Activated CD4-positive, alpha-beta T cell treated with anti-CD3 and anti-CD28 coated beads, Interleukin-2, amount 50 U/mL, for 16 hours (primary cell): ENCODE data around the gene RPS16.
"Not testable (repeated sequence)": the region's sequence is repeated elsewhere in the genome, so short reads cannot be mapped to it uniquely, and the experiment has no call there.

Source experiments
- DNase-seq: peaks from one replicate; pipeline ENCODE4 v3.0.0-alpha.2; 2020

RPS16 gene

DNA sequence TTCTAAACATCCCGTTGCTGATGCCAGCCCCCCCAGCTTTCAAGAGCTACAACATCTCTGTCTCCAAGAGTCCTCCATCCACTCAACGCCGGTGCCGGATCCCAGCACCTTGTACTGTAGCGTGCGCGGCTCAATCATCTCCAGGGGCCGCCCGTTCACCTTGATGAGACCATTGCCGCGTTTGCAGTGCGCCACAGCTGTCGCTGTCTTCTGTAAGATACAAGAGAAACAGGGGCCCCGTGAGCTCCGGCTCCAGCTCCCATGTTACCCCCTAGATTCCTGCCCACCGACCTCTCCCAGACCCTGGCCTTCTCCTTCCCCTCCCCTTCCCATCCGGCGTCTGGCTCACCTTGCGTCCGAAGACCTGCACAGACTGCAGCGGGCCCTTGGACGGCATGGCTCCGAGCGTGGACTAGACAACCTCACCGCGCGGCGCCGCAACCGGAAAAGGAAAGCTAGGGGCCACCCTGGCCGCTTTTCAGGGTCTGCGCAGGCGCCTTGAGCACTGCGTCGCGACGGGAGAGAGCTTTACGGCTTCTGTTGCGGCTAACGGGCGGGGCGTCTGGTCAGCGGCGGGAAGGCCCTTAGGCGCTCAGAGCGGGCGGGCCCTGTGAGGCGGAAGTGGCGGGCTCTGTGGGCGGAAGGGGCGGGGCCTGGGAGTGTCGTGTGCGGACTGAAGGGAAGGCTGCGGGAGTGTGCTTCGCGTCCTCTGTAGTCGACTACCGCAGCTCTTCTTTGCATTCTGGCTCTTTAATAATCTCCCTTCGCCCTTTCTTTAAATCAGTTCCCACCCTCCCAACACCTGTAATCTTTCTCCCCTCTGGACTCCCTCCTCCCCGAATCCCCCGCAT lies at the start of gene RPS16:
Gene RPS16 (minus strand): TSS at position 451 of the 851 bp plus-strand sequence. CDS start 54 bp downstream, at position 397.
- peak; percentile 99 for DNase-seq

DNA sequence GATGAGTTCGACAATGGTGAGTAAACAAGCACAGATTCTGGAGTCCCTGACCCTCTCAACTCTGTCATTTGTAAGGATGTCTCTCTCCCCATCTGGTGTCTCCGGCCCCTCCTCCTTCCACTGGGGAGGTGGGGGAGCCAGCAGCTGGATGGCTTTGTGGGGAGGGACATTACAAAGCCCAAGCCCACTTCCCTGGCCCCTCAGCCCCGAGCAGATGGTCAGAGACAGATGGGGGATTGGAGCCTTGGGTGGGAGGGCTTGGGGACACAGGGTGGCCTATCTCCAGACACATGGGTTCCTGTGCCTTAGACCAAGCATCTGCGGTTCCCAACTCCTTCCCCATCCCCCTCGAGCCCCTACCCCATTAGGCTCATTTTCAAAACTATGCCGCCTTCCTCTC lies 47.4 kb upstream of the RPS16 start:
- no peak for DNase-seq

DNA sequence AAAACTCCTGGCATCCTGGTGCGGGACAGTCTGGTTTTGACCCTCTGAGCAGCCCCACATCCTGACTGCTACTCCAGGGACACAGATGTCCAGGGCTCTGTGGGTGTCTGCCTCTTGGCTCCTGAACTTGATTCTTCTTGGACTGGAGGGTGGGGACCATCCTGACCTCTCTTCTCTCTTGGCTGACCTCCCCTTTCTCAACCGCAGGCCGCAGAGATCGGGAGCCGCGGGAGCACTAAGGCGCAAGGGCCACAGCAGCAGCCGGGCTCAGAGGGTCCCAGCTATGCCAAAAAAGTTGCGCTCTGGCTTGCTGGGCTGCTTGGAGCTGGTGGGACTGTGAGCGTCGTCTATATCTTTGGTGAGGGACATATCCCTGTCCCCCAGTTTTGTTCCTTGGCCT lies 45.9 kb upstream of the RPS16 start:
- no peak for DNase-seq

DNA sequence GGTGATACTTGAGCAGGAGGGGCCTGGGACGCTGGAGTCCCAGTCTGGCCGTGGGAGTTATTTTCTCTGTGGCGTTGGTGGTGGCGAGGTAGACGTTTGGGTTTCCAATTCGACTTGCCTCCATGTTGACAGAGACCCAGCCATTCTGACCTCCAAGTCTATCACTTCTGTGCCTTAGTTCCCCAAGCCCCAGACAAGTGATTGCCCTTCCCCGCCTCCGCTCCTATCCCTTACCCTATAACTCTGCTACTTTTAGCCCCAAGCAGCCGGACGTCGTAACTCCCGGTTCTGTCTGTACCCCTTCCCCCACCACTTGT lies 45.4 kb upstream of the RPS16 start:
- no peak for DNase-seq

DNA sequence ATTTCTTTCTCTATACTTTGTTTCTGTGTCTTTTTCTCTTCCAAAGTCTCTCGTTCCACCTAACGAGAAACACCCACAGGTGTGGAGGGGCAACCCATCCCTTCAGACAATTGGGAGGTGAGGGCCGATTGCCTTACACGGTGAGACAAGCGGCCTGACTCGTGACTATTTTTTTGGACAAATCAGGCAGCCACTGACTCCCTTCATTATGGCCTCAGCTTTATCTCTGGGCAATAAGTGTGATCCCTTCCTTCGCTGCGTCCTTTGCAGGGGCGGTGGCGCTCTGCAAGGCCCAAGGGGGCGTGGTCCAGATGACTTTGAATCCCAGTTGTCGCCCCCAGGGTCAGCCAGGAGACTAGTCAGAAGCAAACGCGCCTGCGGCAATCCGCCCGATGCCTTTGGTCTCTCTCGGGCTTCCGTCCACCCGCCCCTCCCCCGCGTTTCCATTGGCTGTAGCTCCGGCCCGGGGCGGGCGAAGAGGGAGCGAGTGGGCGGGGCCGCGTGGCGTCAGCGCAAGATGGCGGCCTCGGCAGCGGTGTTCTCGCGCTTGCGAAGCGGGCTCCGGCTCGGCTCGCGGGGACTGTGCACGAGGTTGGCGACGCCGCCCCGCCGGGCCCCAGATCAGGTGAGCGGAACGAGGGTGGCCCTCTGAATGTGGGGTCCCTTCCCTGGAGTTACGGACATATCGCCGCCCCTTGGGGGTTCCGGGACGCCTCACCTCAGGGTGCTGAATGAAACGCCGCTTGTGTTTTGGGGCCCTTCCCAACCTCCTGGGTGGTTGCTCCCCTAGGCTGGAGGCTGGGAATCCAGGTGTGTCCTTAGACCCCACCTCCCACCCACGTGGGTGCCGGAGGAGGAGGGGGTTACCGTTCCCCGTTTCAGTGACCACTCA lies 44.8 kb upstream of the RPS16 start, which contains the start of gene TIMM50:
Gene TIMM50 (plus strand): TSS at position 502 of the 892 bp plus-strand sequence. CDS start 16 bp downstream, at position 518.
- DNase-seq, result peak; percentile 98

DNA sequence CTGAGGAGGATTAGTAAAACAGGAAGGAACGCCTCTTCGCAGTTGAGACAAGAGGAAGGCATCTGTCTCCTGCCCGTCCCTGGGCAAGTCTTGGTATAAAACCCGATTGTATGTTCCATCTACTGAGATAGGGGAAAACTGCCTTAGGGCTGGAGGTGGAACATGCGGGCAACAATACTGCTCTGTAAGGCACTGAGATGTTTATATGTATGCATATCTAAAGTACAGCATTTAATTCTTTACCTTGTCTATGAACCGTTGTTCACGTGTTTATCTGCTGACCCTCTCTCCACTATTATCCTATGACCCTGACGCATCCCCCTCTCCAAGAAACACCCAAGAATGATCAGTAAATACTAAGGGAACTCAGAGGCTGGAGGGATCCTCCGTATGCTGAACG lies 44.2 kb upstream of the RPS16 start:
- DNase-seq, result no peak

DNA sequence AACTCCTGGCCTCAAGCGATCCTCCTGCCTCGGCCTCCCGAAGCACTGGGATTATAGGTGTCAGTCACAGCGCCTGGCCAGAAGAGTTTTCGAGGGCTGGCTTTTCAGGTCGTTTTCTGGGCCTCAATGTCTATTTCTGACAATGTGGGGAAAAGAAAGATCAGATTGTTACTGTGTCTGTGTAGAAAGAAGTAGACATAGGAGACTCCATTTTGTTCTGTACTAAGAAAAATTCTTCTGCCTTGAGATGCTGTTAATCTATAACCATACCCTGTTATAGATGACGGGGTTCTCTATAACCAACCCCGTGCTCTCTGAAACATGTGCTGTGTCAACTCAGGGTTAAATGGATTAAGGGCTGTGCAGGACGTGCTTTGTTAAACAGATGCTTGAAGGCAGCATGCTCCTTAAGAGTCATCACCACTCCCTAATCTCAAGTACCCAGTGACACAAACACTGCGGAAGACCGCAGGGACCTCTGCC lies 43.6 kb upstream of the RPS16 start:
- not testable (repeated sequence) for DNase-seq

DNA sequence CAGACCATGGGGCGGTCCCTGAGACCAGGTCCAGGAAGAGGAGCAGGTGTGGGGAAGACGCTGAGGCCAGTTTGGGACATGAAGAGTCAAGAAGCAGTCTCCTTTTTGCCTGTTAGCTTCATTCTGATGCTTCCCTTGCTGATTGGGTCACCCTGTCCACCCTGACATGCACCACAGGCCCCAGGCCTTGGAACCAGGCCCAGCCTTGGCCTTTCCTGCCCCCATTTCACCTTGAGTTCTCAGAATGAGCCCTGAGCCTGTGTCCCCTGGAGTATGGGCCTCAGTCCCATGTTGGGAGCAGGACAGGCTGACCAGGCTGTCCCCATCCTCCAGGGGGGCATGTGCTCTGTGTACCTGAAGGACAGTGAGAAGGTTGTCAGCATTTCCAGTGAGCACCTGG lies 40.0 kb upstream of the RPS16 start:
- DNase-seq, result no peak

DNA sequence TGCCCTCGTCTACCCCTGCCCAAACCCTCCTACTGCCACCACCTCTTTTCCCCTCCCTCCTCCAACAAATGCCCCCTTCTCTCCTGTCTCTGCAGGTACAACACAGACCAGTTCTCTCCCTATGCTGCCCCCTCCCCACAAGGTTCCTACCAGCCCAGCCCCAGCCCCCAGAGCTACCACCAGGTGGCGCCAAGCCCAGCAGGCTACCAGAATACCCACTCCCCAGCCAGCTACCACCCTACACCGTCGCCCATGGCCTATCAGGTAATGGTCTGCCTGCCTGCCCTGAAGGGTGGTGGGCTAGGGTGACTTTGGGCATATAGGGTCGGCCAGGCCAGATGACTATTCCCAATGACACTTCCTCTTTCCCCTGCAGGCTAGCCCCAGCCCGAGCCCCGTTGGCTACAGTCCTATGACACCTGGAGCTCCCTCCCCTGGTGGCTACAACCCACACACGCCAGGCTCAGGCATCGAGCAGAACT lies 38.4 kb upstream of the RPS16 start:
- peak; percentile 63 for DNase-seq

DNA sequence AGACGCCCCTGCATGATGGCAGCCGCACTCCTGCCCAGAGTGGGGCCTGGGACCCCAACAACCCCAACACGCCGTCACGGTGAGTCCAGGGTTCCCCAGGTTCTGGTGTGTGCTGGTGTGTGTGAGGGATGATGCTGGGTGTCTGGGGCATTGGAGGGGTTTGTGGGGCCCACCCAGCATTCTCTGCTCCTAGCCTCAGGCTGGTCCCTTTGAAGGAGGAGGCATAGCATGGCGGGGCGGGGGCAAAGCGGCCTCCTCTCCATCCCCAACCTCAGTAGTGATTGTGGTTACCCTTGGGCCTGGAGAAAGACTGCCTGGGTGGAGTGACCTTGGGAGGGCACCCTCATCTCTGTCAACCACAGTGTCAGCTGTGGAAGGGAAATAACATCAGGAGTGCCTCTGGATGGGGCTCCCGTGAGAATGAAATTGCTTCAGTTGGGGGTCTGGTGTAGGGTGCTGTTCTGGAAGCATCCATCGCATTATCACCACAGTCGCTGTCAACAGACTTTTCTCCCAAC lies 37.8 kb upstream of the RPS16 start:
- no peak for DNase-seq

DNA sequence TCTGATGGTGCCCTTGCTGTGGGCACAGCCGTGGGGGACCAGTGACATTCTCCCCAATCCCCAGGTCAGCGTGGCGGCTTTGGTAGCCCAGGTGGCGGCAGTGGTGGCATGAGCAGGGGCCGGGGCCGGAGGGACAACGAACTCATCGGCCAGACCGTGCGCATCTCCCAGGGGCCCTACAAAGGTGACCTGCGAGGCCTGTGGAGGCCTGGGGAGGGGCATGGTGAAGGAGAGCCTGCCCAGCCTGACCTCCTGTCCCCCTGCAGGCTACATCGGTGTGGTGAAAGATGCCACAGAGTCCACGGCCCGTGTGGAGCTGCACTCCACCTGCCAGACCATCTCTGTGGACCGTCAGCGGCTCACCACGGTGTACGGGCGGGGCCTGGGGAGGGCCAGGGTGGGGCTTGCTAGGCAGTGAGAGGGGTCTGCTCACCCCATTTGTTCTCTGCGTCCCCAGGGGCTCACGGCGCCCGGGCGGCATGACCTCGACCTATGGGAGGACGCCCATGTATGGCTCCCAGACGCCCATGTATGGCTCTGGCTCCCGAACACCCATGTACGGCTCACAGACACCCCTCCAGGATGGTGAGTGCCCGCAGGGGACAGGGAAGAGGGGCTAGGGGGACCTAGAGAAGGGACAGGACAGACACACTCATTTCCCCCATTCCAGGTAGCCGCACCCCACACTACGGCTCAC lies 37.1 kb upstream of the RPS16 start:
- DNase-seq, result no peak

DNA sequence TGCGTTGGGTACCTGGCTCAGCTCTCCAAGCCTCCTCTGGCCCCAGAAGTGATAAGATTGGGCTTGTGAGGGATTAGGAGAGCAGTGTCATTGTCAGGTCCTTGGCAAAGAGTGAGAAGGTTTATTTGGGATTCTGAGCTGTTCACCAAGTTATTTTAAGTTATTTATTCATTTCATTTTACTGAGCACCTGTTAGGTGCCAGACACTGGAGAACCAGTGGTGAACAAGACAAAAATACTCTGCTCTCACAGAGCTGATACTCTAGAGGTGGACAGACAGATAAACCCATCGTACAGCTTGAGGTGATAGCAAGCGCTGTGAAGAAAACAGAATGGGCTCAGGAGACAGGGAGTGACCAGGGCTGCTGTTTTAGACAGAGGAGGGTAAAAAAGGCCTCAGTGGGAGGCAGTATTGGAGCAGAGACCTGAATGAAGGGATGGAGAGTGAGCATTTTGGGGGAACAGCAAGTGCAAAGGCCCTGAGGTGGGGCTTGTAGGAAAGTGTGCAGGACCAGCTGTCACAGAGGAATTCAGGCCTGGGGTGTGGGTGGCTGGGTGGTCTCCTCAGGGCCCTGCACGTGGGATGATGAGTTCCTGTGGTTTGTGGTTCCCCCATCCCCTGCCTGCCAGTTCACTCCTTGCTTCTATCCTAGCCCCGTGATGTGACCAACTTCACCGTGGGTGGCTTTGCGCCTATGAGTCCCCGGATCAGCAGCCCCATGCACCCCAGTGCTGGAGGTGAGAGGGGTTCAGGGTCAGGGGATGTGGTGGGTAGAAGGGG lies 36.2 kb upstream of the RPS16 start:
- no peak for DNase-seq

DNA sequence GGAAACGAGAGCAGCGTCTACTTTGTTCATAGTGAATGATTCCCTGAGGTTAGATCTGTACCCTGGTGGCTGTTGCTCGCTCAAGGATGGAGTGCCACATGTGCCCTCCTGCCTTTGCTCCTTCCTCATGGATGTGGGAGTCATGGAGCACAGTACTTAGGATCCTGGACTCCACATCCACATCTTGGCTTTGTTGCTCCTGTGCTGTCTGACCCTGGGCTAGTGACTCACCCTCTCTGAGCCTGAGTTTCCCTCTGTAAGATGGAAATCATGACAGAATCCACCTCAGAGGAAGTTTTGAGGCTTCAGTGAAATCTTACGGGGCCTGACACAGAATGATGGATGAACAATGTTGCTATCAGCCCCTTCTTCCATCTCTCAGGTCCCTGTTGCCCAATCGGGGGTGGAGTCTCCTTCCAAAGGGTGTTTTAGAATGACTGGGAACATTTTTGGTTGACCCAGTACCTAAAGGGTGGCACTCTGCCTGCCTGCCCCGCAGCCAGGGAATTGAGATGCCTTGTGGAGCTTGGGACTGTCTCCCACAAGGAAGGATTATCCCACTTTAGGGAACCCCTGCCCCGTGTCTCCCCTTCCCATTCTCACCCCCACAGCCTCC lies 35.1 kb upstream of the RPS16 start:
- no peak for DNase-seq

DNA sequence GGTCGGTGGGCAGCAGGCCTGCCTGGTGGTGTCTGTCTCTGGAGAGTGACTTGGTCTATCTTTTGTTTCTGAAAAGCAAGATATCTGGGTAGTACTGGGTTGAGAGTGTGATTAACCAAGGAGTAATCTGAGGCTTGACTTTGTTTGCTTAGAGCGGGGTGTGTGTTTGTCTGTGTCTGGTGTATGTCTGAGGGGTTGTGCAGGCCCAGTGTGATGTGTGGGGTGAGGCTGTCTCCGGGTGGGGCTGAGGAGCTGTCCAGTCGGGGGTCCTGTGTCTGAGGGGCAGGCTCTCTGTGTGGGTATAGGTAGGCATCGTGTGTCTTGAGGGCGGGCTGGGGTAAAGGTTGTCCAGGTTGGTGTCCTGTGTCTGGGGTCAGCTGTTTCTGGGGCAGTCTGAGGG lies 33.8 kb upstream of the RPS16 start:
- DNase-seq, result no peak

DNA sequence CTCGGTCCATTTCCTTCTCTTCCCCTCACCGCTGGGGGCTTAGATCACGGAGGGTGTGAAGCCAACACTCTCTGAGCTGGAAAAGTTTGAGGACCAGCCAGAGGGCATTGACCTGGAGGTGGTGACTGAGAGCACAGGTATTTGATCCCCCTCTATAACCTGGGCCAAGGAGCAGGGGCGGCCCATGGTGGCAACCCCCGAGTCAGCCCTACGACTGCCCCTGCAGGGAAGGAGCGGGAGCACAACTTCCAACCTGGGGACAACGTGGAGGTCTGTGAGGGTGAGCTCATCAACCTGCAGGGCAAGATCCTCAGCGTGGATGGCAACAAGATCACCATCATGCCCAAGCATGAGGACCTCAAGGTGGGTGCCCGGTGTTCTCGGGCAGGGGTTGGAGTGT lies 33.3 kb upstream of the RPS16 start:
- no peak for DNase-seq

DNA sequence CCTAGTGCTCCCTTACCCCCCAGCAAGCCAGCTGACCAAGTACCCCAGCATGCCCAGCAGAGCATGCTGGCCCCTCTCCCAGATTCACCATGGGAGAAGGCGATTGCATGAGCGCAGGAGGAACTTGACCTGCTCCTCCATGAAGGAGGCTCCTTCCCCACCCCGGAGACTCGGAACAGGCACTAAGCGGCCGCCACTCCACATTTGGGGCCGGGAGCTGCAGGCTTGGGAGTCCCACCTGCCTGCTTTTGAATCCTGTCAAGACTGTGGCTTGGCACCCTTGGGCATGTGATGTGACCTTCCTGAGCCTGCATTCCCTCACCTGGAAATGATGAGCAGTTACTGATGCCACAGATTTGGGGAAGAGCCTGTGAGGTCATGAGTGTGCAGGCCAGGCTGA lies 32.2 kb upstream of the RPS16 start:
- DNase-seq, result no peak

DNA sequence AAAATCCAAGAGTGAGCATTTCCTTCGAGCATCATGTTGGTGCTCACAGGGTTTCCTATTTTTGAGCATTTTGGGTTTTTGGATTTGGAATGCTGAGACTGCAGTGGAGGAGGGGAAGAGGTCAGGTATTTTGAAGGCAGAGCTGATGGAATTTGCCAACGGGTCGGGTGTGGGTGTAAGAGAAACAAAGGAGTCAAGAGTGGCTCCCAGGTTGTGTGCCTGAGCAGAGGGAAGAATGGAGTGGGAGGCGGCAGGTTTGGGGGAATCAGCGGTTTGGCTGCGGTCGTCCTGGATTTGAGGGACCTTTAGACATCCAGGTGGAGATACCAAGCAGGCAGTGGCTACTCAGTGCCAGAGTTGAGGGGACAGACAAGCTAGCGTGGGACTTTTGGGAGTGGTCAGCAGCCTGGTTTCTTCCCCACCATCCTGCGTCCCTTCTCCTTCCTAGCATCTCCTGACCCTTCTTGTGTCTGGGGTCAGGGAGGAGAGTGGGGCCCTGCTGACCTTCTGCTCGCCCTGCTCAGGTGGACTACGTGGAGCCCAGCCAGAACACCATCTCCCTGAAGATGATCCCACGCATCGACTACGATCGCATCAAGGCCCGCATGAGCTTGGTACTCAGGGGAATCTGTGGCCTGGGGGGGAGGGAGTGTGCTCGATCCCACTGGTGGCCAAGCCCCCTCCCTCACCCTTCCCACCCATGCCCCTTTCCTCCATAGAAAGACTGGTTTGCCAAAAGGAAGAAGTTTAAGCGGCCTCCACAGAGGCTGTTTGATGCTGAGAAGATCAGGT lies 30.4 kb upstream of the RPS16 start:
- no peak for DNase-seq

DNA sequence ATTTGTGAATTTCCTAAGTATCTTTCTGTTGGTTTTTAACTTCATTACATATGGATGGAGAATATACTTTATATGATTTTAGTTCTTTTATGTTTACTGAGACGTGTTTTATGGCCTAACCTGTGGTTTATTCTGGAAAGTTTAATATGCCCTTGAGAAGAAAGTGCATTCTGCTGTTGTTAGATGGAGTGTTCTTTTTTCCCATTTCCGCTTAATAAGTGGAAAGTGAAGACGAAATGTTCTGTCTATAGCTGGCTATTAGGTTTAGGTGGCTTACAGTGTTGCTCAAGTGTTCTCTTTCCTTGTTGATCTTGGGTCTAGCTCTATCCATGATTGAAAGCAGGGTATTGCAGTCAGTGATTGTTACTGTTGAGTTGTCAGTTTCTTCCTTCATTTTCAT lies 27.7 kb upstream of the RPS16 start:
- DNase-seq, result no peak

DNA sequence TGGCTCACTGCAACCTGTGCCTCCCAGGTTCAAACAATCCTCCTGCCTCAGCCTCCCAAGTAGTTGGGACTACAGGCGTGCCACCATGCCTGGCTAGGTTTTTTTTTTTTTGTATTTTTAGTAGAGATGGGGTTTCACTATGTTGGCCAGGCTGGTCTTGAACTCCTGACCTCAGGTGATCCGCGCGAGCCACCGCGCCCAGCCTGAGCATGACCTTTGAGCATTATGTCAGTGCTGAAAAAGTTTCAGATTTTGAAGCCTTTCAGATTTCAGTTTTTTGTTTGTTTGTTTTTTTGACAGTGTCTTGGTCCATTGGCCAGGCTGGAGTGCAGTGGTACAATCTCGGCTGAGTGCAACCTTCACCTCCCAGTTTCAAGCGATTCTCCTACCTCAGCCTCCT lies 15.5 kb upstream of the RPS16 start:
- DNase-seq, result not testable (repeated sequence)

DNA sequence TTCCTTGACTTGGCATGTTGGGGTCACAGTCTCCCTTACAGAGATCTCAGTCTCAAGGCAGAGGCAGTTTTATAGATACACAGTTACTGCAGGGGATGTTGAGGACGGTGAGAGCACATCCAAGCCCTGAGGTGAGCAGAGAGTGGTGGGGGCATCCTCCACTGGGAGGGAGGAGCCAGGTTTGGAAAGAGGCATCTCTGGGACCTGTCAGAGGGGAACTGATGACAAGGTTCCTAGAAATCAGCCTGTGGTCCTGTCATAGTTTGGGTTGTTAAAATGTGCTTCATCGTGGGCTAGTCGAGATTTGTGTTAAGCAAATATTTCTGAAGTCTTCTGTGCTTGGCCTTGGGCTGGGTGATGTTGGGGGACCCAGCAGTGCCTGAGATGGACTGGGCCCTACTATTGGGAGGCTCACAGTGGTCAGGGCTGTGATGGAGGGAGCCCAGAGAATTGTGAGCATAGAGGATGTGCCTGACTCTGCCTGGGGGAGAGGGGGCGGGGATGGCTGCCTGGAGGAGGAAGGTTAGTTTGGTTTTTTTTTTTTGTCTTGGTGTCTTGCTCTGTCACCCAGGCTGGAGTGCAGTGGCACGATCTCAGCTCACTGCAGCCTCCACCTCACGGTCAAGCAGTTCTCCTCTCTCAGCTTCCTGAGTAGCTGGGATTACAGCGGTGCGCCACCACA lies 13.5 kb upstream of the RPS16 start:
- no peak for DNase-seq
